K562 (cell line): ENCODE measurements around the gene BACE2. TPM values are rescaled to one million over a fixed set of nuclear protein-coding genes. Genes with fewer than 3 reads are reported as not detected.

ENCODE experiments used
- ATAC-seq: fragments of 200-7000 bp; cut with Tn5 transposase; 3 replicates; pipeline ENCODE4 v1.9.1; 2020; ENCODE audit warnings: moderate library complexity
- BruUV-seq: library from RNA; stranded (reverse); fragments of 400-500 nt; replicated peaks from 2 replicates; lab custom pipeline; 2021; lab: Mats Ljungman, UMichigan
- CTCF ChIA-PET: fragments of 300-600 bp; formaldehyde crosslinking; extraction: SDS; loops from one replicate; lab custom pipeline; 2021; ENCODE audit warnings: low intra/inter-chr PET ratio; lab: Yijun Ruan, JAX
- POLR2A ChIA-PET: fragments of 300-600, 350-650 bp; sonication (Branson Sonifier 250); formaldehyde crosslinking; extraction: SDS; loops from one replicate; lab custom pipeline; 2021; ENCODE audit warnings: antibody characterized with exemption, inconsistent platforms; lab: Yijun Ruan, JAX
- DNase-seq, 4 experiments: peaks; one replicate each; pipeline versions ENCODE4 v3.0.0 to v3.0.0-alpha.2; 2011 to 2018; ENCODE audit warnings: low spot score in 3 of 4, mixed read lengths in 3 of 4; ENCODE audit errors: extremely low read depth in 1 of 4
- FAIRE-seq: peaks from 2 replicates; lab custom pipeline; 2011; peaks lifted over from hg19 to GRCh38; lab: Jason Lieb, UNC
- H2AFZ ChIP-seq: 2 replicates; pipeline ENCODE4 v1.6.0; 2011; ENCODE audit warnings: low read depth, low read length, control low read depth, inconsistent platforms
- H3K27ac ChIP-seq: fragments of 200-600 bp; 3 replicates; pipeline ENCODE4 v1.8.0; 2011; ENCODE audit warnings: low read depth, mild to moderate bottlenecking, control low read depth, inconsistent platforms, low read length, moderate library complexity, mixed read lengths; ENCODE audit errors: extremely low read depth
- H3K27me3 ChIP-seq, 2 experiments: fragments of 300-600 bp in 1 of 2; 2 replicates in 1 of 2; 3 replicates in 1 of 2; pipeline versions ENCODE4 v1.6.0 to v1.8.0; 2011; ENCODE audit warnings: inconsistent platforms in 2 of 2, low read length in 2 of 2, mild to moderate bottlenecking in 1 of 2, mixed read lengths in 1 of 2, moderate library complexity in 1 of 2; ENCODE audit not compliant: control insufficient read depth in 2 of 2, insufficient read depth in 2 of 2
- H3K36me3 ChIP-seq: fragments of 300-600 bp; 3 replicates; pipeline ENCODE4 v1.8.0; 2011; ENCODE audit warnings: mild to moderate bottlenecking, low read length, inconsistent platforms; ENCODE audit not compliant: control insufficient read depth, insufficient read depth
- H3K4me1 ChIP-seq, 2 experiments: fragments of 200-600 bp in 1 of 2; replicated peaks in 1 of 2; 2 replicates in 1 of 2; 3 replicates in 1 of 2; pipeline versions ENCODE4 v1.5.1 to v1.8.0; 2011; ENCODE audit warnings: inconsistent platforms in 2 of 2, low read length in 2 of 2, mild to moderate bottlenecking in 1 of 2, mixed read lengths in 1 of 2, moderate library complexity in 1 of 2; ENCODE audit not compliant: control insufficient read depth in 2 of 2, insufficient read depth in 2 of 2
- H3K4me2 ChIP-seq: 2 replicates; pipeline ENCODE4 v1.6.1; 2011; ENCODE audit warnings: low read length, control low read depth, inconsistent platforms, mixed read lengths; ENCODE audit not compliant: insufficient read depth
- H3K4me3 ChIP-seq: fragments of 200-600 bp; sonication (generic), shearing (Covaris generic); 2 replicates; pipeline ENCODE4 v1.5.1; 2016; ENCODE audit warnings: control low read depth, inconsistent platforms
- H3K79me2 ChIP-seq: fragments of 200-600 bp; 3 replicates; pipeline ENCODE4 v1.8.0; 2011; ENCODE audit warnings: low read length, inconsistent platforms; ENCODE audit not compliant: control insufficient read depth, insufficient read depth
- H3K9ac ChIP-seq, 2 experiments: 2 replicates each; pipeline versions ENCODE4 v1.6.0 to v1.6.1; 2011; ENCODE audit warnings: low read depth in 2 of 2, low read length in 2 of 2, control low read depth in 1 of 2, inconsistent platforms in 1 of 2, mild to moderate bottlenecking in 1 of 2, mixed read lengths in 1 of 2; ENCODE audit not compliant: insufficient read depth in 1 of 2
- H3K9me1 ChIP-seq: one replicate; pipeline ENCODE4 v1.6.0; 2011; ENCODE audit warnings: inconsistent platforms, mild to moderate bottlenecking, low read length, moderate library complexity; ENCODE audit not compliant: control insufficient read depth, insufficient read depth
- H3K9me3 ChIP-seq: replicated peaks from 2 replicates; pipeline ENCODE4 v1.5.1; 2011; ENCODE audit warnings: low read depth, low read length, inconsistent platforms; ENCODE audit not compliant: control insufficient read depth, insufficient read depth
- H4K20me1 ChIP-seq: replicated peaks from 2 replicates; pipeline ENCODE4 v1.6.1; 2011; ENCODE audit warnings: low read length, inconsistent platforms, mixed read lengths; ENCODE audit not compliant: control insufficient read depth, insufficient read depth
- ELF2 ChIP-seq: fragments of 250-450 bp; sonication (Bioruptor Pico); IDR thresholded peaks from 2 replicates; pipeline ENCODE4 v1.5.0; 2021; ENCODE audit warnings: mild to moderate bottlenecking
- RFX1 ChIP-seq: fragments of 450-650 bp; IDR thresholded peaks from 2 replicates; pipeline ENCODE4 v1.6.1; 2016; ENCODE audit warnings: mild to moderate bottlenecking, moderate library complexity
- WGBS: fragments of 100-300 bp; shearing (Covaris generic); methylation state at CpG from one replicate; pipeline ENCODE4 v1.1.6; 2016; ENCODE audit warnings: low coverage, mixed read lengths; ENCODE audit not compliant: insufficient coverage; ENCODE audit errors: missing lambda C conversion rate; 5-methylcytosine and 5-hydroxymethylcytosine counted together
- in situ Hi-C: fragments of 300-500 bp; cut with MboI; formaldehyde crosslinking; loops from 4 replicates; pipeline ENCODE4 v1.15.0; 2018; ENCODE audit warnings: inconsistent platforms, mixed read lengths
- intact Hi-C: fragments of 100-400 bp; cut with micrococcal nuclease; formaldehyde crosslinking; loops from 2 replicates; pipeline ENCODE4 v1.14.2; 2022
- polyA plus RNA-seq, 8 experiments: library from polyadenylated mRNA; depleted of rRNA in 4 of 8; stranded (reverse) in 5 of 8; unstranded in 3 of 8; fragments of >200 nt; fragmentation: Nextera tagmentation in 2 of 8; fragmentation: Illumina TruSeq in 1 of 8; extraction: Ambion mirVana in 2 of 8; extraction: Trizol in 1 of 8; gene quantifications; 2 replicates each; pipeline versions ENCODE4 v1.2.1 to v1.2.3, GENCODE V29; 2011 to 2014; ENCODE audit warnings: inconsistent platforms in 1 of 8, missing spikeins in 1 of 8
- total RNA-seq, 7 experiments: library from RNA; depleted of rRNA in 6 of 7; stranded (reverse); fragments of >200 nt in 6 of 7; fragmentation: Illumina TruSeq in 2 of 7; extraction: Trizol in 2 of 7; gene quantifications; 2 replicates each; pipeline versions ENCODE4 v1.2.1 to v1.2.3, GENCODE V29; 2011 to 2021; ENCODE audit warnings: low replicate concordance in 1 of 7
- TF ChIP-seq, protein P1 (sequence below): fragments of 250-450 bp; sonication (Bioruptor Pico); IDR thresholded peaks from 2 replicates; pipeline ENCODE4 v1.9.0; 2021; ENCODE audit warnings: mild to moderate bottlenecking
- TF ChIP-seq, protein P2 (sequence below): fragments of 450-650 bp; IDR thresholded peaks from 2 replicates; pipeline ENCODE4 v1.6.1; 2016; ENCODE audit warnings: low read depth
- TF ChIP-seq, protein P3 (sequence below): fragments of 250-450 bp; sonication (Bioruptor Pico); IDR thresholded peaks from 2 replicates; pipeline ENCODE4 v1.8.0; 2022; ENCODE audit warnings: moderate library complexity, mild to moderate bottlenecking, inconsistent platforms
- TF ChIP-seq, protein P4 (sequence below): sonication (generic); formaldehyde crosslinking; IDR thresholded peaks from 2 replicates; pipeline ENCODE4 v1.8.0; 2022; ENCODE audit warnings: missing genetic modification reagents, mild to moderate bottlenecking, borderline replicate concordance
- TF ChIP-seq, protein P5 (sequence below): sonication (generic); formaldehyde crosslinking; IDR thresholded peaks from 2 replicates; pipeline ENCODE4 v1.8.1; 2023; ENCODE audit warnings: mild to moderate bottlenecking, missing genetic modification reagents, moderate library complexity

The BACE2 gene
- total and polyA plus RNA-seq, 9 of the 15 experiments (the other 6 are each of a cell fraction or from before 2014, with no cell fraction given) = 0.05 to 0.24 (median 0.15) TPM; not detected in 2

DNA sequence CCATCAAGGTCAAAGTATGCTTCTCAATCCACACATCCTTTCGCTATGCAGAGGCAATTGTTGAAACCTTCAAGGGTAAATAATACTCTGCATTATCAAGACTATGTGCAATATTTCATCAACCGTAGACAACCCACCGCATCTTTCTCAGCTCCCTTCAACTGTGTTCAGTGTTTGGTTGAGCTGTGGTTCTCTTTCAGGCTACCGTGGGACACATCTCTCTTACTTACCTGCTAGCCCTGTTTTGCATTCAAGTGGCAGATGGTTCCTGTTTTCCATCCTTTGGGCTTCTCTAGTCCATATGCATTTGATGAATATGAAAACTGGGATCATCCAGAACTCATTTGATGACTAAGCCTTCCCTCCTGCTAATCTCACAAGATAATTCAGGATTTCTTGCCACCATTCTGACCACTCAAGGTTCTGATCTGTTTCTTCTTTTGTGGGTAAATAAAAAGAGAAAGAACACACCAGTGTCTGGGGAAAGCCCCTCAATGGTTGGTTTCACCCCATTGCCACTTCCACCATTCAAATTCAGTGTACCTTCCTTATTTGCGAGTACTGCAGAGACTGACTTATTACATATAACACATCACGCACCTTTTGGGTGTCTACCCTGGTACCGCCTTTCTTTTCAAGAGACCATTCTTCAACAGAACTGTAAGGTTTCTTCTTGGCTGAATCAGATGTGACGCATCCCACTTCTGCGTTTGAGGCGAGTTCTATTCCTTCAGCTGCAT lies 61.7 kb downstream of the BACE2 start:
- FAIRE-seq (no peak), DNase-seq (no peak)
- intact Hi-C loops = no loop called here
- TF ChIP-seq ELF2 (CRISPR knock-in tag) = no peak
- TF ChIP-seq, protein P1, sequence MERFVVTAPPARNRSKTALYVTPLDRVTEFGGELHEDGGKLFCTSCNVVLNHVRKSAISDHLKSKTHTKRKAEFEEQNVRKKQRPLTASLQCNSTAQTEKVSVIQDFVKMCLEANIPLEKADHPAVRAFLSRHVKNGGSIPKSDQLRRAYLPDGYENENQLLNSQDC (CRISPR knock-in tag) = no peak
- TF ChIP-seq, protein P2, sequence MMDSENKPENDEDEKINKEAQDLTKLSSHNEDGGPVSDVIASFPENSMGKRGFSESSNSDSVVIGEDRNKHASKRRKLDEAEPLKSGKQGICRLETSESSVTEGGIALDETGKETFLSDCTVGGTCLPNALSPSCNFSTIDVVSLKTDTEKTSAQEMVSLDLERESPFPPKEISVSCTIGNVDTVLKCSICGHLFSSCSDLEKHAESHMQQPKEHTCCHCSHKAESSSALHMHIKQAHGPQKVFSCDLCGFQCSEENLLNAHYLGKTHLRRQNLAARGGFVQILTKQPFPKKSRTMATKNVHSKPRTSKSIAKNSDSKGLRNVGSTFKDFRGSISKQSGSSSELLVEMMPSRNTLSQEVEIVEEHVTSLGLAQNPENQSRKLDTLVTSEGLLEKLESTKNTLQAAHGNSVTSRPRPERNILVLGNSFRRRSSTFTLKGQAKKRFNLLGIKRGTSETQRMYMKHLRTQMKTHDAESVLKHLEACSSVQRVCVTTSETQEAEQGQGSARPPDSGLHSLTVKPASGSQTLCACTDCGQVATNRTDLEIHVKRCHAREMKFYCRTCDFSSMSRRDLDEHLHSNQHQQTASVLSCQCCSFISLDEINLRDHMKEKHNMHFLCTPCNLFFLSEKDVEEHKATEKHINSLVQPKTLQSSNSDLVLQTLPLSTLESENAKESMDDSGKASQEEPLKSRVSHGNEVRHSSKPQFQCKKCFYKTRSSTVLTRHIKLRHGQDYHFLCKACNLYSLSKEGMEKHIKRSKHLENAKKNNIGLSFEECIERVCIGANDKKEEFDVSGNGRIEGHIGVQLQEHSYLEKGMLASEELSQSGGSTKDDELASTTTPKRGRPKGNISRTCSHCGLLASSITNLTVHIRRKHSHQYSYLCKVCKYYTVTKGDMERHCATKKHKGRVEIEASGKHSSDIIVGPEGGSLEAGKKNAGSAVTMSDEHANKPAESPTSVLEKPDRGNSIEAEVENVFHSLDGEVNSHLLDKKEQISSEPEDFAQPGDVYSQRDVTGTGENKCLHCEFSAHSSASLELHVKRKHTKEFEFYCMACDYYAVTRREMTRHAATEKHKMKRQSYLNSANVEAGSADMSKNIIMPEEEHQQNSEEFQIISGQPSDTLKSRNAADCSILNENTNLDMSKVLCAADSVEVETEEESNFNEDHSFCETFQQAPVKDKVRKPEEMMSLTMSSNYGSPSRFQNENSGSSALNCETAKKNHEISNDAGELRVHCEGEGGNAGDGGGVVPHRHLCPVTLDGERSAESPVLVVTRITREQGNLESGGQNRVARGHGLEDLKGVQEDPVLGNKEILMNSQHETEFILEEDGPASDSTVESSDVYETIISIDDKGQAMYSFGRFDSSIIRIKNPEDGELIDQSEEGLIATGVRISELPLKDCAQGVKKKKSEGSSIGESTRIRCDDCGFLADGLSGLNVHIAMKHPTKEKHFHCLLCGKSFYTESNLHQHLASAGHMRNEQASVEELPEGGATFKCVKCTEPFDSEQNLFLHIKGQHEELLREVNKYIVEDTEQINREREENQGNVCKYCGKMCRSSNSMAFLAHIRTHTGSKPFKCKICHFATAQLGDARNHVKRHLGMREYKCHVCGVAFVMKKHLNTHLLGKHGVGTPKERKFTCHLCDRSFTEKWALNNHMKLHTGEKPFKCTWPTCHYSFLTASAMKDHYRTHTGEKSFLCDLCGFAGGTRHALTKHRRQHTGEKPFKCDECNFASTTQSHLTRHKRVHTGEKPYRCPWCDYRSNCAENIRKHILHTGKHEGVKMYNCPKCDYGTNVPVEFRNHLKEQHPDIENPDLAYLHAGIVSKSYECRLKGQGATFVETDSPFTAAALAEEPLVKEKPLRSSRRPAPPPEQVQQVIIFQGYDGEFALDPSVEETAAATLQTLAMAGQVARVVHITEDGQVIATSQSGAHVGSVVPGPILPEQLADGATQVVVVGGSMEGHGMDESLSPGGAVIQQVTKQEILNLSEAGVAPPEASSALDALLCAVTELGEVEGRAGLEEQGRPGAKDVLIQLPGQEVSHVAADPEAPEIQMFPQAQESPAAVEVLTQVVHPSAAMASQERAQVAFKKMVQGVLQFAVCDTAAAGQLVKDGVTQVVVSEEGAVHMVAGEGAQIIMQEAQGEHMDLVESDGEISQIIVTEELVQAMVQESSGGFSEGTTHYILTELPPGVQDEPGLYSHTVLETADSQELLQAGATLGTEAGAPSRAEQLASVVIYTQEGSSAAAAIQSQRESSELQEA = no peak
- TF ChIP-seq, protein P3, sequence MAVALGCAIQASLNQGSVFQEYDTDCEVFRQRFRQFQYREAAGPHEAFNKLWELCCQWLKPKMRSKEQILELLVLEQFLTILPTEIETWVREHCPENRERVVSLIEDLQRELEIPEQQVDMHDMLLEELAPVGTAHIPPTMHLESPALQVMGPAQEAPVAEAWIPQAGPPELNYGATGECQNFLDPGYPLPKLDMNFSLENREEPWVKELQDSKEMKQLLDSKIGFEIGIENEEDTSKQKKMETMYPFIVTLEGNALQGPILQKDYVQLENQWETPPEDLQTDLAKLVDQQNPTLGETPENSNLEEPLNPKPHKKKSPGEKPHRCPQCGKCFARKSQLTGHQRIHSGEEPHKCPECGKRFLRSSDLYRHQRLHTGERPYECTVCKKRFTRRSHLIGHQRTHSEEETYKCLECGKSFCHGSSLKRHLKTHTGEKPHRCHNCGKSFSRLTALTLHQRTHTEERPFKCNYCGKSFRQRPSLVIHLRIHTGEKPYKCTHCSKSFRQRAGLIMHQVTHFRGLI (CRISPR knock-in tag) = no peak
- TF ChIP-seq RFX1 = no peak
- TF ChIP-seq, protein P4, sequence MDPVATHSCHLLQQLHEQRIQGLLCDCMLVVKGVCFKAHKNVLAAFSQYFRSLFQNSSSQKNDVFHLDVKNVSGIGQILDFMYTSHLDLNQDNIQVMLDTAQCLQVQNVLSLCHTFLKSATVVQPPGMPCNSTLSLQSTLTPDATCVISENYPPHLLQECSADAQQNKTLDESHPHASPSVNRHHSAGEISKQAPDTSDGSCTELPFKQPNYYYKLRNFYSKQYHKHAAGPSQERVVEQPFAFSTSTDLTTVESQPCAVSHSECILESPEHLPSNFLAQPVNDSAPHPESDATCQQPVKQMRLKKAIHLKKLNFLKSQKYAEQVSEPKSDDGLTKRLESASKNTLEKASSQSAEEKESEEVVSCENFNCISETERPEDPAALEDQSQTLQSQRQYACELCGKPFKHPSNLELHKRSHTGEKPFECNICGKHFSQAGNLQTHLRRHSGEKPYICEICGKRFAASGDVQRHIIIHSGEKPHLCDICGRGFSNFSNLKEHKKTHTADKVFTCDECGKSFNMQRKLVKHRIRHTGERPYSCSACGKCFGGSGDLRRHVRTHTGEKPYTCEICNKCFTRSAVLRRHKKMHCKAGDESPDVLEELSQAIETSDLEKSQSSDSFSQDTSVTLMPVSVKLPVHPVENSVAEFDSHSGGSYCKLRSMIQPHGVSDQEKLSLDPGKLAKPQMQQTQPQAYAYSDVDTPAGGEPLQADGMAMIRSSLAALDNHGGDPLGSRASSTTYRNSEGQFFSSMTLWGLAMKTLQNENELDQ (CRISPR knock-in tag) = no peak
- TF ChIP-seq, protein P5, sequence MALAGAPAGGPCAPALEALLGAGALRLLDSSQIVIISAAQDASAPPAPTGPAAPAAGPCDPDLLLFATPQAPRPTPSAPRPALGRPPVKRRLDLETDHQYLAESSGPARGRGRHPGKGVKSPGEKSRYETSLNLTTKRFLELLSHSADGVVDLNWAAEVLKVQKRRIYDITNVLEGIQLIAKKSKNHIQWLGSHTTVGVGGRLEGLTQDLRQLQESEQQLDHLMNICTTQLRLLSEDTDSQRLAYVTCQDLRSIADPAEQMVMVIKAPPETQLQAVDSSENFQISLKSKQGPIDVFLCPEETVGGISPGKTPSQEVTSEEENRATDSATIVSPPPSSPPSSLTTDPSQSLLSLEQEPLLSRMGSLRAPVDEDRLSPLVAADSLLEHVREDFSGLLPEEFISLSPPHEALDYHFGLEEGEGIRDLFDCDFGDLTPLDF (CRISPR knock-in tag) = no peak

More for the DNA sequence above, 61.7 kb downstream of the BACE2 start:
- Histone ChIP-seq H3K79me2 (no peaks in the 10 kb centered on the region), H3K9ac (no peak overlapping the region), H3K4me1 (no peaks in the 10 kb centered on the region; a peak in 1 of 5 replicates), H3K9me3 (no peaks in the 10 kb centered on the region), H4K20me1 (no peaks in the 10 kb centered on the region), H3K4me3 (no peak overlapping the region), H3K27me3 (no peaks in the 10 kb centered on the region; a peak in 2 of 5 replicates), H3K27ac (no peak overlapping the region), H3K4me2 (no peak overlapping the region), H3K36me3 (no peaks in the 10 kb centered on the region), H2AFZ (no peak overlapping the region), H3K9me1 (no peaks in the 10 kb centered on the region)
- WGBS = 1% methylated on average over 10 of the region's 10 CpGs
- no peak for ATAC-seq
- in situ Hi-C loops = no loop called here
- POLR2A ChIA-PET = no interaction called here
- CTCF ChIA-PET = no interaction called here
- BruUV-seq = no TSS peak
